GM21576 (cell line): ENCODE measurements around the gene SORBS2.
"Not testable (repeated sequence)": the region's sequence is repeated elsewhere in the genome, so short reads cannot be mapped to it uniquely, and the experiment has no call there.

Experiments used
- ATAC-seq: cut with Tn5 transposase; IDR thresholded peaks from one replicate; pipeline ENCODE4 v1.9.1; 2021; ENCODE audit warnings: mild to moderate bottlenecking, moderate library complexity; ENCODE audit not compliant: unreplicated experiment

Gene SORBS2

GRCh38 chr4:185717377-185717741 is 94.6 kb downstream of the SORBS2 start:
- ATAC-seq = no peak

DNA sequence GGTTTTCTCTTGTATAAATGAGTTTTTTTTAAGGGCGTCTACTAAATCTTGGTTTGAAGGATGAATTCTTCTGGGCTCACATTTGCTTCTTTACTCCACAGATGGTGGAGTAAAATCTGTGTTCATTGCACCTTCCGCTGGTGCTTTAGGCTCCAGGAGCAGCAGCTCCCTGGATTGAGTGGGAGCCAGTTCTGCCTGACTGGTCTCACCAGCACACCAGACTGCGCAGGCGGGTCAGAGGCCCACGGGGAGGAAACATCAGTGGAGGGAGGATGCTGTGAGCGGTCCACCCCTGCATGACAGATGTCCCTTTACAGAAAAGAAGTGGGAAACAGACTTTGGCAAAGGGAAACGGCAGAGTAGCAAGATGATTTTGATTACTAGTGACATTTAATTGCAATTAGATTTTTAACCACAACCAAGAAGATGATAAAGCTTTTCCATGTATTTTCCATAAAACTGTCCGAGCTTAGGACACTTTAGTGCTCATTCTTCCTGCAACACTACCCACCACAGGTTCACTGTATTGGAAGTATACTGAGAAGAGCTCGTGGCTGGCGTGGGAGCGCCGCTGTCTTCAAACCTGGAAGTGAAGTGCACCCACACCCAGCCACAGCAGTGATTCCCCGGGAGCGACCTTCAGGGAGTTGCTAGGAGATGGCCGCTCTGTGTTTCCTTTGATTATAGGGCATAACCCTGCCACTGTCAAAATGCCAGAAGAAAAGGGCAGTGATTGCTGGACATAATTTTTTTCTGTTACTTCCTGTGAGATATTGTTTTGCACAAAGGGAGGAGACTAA is 95.2 kb downstream of the SORBS2 start:
- ATAC-seq = no peak

GRCh38 chr4:185716141-185716551 is 95.8 kb downstream of the SORBS2 start:
- ATAC-seq = no peak

DNA sequence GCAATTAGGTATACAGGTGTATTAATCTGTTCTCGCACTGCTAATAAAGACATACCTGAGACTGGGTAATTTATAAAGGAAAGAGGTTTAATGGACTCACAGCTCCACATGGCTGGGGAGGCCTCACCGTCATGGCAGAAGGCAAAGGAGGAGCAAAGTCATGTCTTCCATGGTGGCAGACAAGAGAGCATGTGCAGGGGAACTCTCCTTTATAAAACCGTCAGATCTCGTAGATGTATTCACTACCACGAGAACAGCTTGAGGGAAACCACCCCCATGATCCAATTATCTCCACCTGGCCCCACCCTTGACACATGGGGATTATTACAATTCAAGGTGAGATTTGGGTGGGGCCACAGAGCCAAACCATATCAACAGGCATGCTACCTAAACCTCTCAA is 97.5 kb downstream of the SORBS2 start:
- not testable (repeated sequence) for ATAC-seq

DNA sequence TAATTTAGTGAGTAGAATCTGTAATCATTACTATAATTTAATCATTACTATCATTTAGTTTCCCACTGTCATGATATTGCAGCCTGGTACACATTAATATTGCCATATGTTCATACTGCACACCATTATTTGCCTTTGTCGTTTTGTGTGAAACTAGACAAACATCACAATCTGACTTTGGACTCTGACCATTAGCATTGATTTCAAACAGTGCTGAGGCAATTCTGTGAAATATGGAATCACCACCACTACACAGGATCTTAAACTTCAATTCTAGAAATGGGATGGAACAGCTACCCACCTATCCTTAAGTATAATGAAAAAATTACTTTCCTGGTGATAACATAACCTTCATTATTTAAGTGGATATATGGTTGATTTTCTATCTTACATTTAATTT is 98.3 kb downstream of the SORBS2 start:
- no peak for ATAC-seq

- no peak for ATAC-seq
Measured at GRCh38 chr4:185713272-185713671, 98.7 kb downstream of the SORBS2 start.

GRCh38 chr4:185712350-185713024 is 99.5 kb downstream of the SORBS2 start:
- no peak for ATAC-seq

GRCh38 chr4:185711726-185712125 is 100.3 kb downstream of the SORBS2 start:
- no peak for ATAC-seq

DNA sequence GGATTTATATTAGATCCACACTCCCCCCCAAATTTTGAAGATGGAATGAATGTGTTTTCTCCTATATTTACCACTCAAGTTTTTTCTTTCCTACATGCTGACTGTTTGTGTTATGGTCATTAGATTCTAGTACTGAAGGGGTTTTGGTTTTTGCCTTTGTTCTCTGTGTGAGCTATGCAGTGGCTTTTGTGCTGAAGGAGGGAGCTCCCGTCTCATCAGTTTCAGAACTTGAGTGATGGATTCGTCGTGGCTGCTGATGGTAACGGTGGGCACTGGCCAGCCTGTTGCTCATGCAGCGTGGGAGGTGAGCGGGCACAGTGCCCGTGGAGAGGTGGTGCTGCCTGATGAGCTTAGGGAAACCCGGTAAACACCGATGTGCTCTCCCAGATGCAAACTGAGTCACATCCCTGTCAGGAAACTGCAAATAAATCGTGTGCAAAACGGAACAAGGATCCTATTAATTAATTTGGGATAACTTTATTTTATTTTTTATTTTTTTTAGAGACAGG is 101.5 kb downstream of the SORBS2 start:
- no peak for ATAC-seq

DNA sequence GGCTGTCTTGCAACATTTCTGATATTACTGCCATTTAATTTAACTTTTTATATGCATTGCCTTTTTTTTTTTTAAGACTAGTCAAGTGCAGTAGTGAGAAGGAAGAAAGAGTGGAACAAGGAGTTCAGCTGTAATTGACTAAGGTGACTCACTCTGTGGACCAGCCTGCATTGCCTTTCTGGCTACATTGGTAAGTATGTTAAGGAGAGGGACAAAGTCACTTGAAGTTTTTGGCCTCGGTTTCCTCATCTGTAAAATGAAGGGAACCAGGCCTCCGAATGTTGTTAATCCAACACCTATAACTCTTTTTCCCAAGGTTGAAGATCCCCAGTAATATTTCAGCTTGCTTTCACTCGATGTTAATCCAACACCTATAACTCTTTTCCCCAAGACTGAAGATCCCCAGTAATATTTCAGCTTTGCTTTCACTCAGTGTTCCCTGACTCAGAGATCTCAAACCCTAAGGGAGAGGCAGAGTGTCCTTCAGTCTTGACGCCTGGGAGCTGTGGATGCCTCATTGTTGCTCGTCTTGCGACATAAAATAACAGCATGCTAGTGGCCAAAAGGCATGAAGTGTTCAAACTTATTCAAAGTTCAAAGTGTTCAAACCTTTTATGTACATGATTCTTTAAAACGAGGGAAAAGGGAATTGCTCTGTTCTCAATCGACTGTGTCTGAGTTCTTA is 102.0 kb downstream of the SORBS2 start:
- no peak for ATAC-seq

DNA sequence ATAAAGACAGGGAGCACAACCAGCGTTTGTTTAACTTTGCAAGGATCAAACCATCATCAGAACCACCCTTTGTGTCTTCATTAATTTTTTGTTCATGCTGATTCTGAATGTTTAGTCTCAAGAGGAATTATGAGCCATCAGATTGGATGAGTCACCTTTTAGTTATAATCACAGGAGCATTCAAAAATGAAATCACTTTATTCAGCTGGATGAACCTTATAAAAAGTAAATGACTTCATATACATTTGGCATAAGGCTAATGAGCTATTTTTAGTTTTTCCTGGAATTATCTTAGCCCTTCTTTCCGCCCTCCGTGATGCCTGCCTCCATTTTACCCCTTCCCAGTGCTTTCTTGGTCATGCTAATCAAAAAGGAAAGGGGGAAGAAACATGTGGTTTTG is 103.6 kb downstream of the SORBS2 start:
- no peak for ATAC-seq

- ATAC-seq = not testable (repeated sequence)
Measured at GRCh38 chr4:185707622-185708021, 104.4 kb downstream of the SORBS2 start.

GRCh38 chr4:185702147-185702663 is 109.8 kb downstream of the SORBS2 start:
- no peak for ATAC-seq

- no peak for ATAC-seq
Measured at GRCh38 chr4:185700630-185701029, 111.4 kb downstream of the SORBS2 start.

GRCh38 chr4:185700048-185700447 is 111.9 kb downstream of the SORBS2 start:
- ATAC-seq = no peak

DNA sequence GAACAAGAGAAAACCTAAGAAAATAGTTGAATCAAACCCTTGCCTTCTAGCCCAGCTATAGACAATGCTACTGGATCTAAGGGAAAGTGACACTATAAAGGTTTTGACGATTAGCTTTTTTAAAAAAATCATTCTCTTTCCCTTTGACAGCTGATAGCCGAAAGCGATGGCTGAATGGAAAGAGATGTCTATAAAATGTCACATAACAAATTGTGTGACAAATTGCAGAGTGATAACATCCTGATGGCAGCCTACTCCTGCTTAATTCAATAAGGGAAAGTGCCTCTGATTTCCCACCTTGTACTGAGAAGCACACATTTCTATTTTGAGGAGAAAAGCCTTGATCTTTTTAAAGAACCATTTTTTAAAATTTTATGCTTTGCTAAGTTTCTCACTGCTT is 114.5 kb downstream of the SORBS2 start:
- no peak for ATAC-seq

DNA sequence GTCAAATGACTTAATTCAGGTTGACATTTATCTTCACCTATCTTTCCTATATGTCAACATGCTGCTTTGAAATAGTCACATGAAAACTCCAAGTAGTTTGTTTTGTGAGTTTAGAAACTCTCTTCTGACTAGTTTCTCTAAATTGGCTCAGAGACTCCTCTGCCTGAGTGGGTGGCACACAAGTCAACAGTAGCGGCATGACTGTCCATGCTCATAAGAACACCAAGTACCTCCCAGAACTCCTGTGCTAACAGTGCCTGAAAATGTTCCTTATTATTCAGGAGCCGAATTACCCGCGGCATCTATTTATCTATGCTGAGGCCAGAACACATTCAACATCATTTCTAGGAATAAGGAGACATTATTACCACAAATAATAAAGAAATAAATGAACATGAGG is 116.3 kb downstream of the SORBS2 start:
- ATAC-seq = no peak

- ATAC-seq = no peak
Measured at GRCh38 chr4:185693548-185694215, 118.3 kb downstream of the SORBS2 start.

DNA sequence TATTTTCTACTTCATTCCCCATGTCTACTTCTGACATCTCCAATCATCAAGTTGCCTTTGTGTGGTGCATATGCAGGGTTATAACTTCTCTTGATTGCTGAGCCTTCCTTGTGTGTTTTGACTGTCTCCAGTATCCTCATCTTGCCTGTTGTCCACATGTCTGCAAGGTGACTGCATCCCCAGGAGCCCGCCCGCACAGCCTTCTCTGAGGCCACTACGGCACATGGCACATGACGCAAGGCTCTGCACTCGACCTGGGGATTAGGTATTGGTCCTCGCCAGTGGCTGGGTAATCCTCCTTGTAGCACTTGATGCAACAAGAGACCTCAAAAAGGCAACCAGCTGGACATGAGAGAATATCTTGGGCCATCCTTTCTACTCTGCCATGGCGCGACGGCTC is 122.6 kb downstream of the SORBS2 start:
- ATAC-seq = no peak

GRCh38 chr4:185685804-185686203 is 126.2 kb downstream of the SORBS2 start:
- no peak for ATAC-seq

DNA sequence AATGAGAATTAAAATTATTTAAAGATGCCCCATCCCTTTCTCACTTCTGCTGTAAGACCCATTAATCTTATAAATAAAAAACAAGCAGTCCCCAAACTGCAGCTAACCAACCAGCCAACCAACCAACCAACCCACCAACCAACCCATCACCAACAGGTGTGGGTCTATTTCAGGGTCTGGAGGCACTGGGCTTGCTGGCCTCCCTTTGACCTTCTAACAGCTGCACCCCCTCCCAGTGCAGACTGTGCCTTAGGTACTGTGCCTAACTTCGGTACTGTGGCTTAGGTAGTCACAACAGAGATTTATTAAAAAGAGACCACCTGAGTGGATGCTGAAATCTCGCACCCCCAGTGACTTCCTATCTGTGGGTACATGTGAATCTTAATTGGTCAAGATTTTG is 128.1 kb downstream of the SORBS2 start:
- no peak for ATAC-seq
